RPMI8226 (cell line): ENCODE results near the gene RAB11FIP4.
"Not testable (repeated sequence)": the region's sequence is repeated elsewhere in the genome, so short reads cannot be mapped to it uniquely, and the experiment has no call there.

Experiments used
- DNase-seq: peaks from one replicate; pipeline ENCODE4 v3.0.0-alpha.2; 2015

The RAB11FIP4 gene

GRCh38 chr17:31433811-31434726 lies 42.6 kb downstream of the RAB11FIP4 start:
- DNase-seq, result no peak

DNA sequence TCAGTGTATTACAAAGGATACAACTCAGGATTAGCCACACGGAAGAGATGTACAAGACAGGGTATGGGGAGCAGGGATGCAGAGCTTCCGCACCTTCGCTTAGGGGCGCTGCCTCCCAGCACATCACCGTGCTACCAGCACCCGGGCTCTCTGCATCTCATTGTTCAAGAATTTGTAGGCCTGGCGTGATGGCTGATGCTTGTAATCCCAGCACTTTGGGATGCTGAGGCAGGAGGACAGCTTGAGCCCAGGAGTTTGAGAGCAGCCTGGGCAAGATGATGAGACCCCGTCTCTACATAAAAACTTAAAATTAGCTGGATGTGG lies 43.2 kb downstream of the RAB11FIP4 start:
- no peak for DNase-seq

DNA sequence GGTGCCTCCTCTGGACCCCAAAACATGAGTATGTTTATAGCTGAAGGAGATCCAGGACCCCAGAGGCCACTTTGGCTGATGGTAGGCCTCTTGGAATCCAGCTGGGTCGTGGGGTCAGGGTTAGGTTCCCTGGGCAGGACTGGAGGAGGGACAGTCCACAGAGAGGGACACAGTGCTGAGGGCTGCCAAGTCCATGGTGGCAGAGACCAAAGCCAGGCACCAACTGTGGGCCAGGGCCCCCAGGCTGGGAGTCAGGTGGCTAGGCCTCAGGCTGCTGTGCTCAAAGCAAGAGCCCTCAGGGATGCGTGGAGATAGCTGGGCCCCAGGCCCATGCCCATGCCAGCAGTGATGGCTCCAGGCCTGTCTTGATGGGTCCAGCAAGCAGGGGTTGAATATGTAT lies 44.1 kb downstream of the RAB11FIP4 start:
- DNase-seq, result no peak

- no peak for DNase-seq
Observed at GRCh38 chr17:31437720-31438400, 46.4 kb downstream of the RAB11FIP4 start.

DNA sequence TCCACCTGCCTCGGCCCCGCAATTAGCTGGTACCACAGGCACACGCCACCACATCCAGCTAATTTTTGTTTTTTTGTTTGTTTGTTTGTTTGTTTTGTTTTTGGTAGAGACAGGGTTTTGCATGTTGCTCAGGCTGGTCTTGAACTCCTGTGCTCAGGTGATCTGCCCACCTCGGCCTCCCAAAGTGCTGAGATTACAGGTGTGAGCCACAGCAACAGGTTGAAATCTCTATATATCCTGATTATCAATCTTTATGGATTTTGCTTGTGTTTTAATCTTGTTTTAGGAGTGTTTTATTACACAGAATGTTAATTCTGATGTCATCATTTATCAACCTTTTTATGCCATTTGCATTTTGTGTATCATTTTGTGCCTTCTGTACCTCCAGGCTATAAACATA lies 48.2 kb downstream of the RAB11FIP4 start:
- DNase-seq, result no peak

- no peak for DNase-seq
Observed at GRCh38 chr17:31442276-31442675, 50.8 kb downstream of the RAB11FIP4 start.

DNA sequence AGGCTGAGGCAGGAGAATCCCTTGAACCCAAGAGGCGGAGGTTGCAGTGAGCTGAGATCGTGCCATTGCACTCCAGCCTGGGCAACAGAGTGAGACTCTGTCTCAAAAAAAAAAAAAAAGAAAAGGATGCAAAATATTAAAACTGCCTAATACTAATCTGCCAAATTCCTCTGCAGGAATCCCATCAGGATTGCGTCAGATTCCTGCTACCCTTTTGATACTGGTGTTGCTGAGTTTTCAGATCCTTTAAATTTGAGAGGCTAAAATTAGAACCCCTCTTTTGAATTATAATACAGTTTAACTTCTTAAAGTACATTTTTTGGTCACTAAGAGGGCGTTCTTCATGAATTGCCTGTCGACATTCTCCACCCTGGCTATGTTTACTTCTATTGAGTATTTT lies 51.4 kb downstream of the RAB11FIP4 start:
- not testable (repeated sequence) for DNase-seq

- DNase-seq, result no peak
Observed at GRCh38 chr17:31443386-31443785, 51.9 kb downstream of the RAB11FIP4 start.

GRCh38 chr17:31444026-31444425 lies 52.6 kb downstream of the RAB11FIP4 start:
- DNase-seq, result no peak

- DNase-seq, result no peak
Observed at GRCh38 chr17:31446195-31446967, 54.9 kb downstream of the RAB11FIP4 start.

DNA sequence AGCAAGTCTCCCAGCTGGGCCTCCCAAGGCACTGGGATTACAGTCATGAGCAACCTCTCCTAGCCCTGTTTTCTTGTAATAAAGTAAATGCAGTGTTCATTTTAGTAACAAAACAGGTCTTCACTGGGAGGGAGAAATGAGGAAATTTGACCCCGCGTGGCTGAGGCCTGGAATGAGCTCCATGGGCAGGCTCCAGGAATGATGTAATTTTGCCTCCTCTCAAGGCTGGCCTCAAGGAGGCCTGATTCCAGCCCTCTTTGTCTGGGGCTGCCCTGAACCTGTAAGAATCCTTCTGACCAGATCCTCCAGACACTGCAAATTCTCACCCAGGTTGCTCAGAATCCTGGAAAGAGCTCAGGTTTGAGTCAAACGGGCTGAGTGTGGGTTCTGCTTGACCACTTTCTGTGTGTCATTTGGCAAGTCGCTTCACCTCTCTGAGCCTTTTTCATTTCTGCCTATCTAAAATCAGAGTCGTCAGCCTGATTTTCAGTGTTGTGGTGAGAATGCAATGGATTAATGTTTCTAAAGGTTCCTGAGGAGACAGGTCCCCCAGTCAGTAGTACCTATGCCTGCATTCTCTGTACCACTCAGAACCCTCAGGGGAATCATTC lies 57.1 kb downstream of the RAB11FIP4 start:
- no peak for DNase-seq

GRCh38 chr17:31449111-31449510 lies 57.6 kb downstream of the RAB11FIP4 start:
- DNase-seq, result no peak

- no peak for DNase-seq
Observed at GRCh38 chr17:31449746-31450145, 58.3 kb downstream of the RAB11FIP4 start.

DNA sequence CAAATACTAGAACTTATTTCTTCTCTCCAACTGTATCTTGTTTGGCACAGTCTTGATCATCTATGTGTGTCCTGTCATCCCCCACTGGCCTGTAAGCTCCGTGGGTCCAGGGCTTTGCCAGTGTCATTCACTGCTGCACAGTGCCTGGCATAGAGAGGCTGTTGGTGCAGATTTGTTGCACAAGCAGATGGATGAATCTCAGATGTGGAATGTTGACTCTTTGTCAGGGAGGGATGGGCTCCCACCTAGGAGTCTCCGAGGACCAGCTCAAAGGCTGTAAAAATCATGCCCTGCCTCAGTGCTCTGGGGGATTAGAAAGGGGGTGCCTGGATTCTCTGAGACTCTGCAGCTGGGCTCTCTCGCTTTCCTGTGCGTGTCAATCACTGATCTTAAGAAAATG lies 60.6 kb downstream of the RAB11FIP4 start:
- no peak for DNase-seq

- DNase-seq, result no peak
Observed at GRCh38 chr17:31452561-31453110, 61.2 kb downstream of the RAB11FIP4 start.

DNA sequence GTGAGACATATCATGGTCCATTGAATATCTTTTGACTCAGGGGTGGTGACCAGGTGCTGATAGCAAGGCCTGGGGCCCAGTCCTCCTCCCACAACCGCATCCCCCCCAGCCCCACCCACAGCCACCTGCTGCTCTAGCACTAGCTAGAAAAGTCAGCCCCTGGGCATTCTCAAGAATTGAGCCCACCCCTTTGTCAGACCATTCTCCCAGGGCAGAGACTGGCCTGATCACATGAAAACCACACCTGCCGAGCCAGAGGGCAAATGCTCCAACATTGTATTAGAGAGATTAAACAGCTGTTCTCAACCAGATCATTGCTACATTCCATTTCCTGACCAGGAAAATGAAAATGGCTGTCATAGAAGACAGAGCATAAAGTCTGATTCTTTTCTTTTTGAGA lies 62.4 kb downstream of the RAB11FIP4 start:
- no peak for DNase-seq

GRCh38 chr17:31456814-31457213 lies 65.3 kb downstream of the RAB11FIP4 start:
- DNase-seq, result no peak

DNA sequence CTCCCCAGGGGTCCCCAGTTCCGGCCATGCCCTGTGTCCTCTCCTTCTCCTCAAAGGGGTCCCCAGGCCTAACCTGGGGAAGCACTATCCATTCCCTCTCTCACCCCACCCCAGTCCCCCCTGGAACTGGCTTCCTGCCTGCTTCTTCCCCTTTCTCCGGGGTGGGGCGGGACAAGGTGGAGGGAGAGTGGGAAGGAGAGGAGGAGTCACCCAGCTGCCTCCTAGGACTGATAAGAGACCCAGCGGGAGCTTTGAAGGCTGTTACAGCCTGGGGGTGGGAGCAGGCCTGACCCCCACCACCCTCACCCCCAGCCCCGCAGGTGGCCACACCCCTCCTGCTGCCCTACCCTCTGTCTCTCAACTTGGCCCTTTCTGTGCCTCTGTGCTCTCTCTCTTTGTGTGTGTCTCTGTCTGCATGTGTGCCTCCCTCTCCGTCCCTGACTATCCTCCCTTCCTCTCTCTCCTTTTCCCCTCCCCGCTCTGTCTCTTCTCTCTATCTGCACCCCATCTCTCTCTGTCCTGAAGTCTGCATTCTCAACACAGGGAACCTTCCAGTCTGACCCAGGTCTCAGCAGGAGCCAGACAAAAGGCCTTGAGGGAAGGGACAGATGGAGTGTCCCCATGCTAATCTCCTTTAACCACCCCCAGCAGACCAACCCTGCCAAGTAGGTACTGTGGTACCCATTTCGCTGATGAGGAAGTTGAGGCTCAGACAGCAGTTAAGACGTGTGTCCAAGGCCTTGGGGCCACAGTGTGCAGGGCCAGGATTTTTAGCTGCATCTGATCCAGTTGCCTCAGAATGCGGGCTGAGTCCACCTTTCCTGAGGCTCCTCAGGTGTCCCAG lies 66.1 kb downstream of the RAB11FIP4 start:
- DNase-seq, result no peak

DNA sequence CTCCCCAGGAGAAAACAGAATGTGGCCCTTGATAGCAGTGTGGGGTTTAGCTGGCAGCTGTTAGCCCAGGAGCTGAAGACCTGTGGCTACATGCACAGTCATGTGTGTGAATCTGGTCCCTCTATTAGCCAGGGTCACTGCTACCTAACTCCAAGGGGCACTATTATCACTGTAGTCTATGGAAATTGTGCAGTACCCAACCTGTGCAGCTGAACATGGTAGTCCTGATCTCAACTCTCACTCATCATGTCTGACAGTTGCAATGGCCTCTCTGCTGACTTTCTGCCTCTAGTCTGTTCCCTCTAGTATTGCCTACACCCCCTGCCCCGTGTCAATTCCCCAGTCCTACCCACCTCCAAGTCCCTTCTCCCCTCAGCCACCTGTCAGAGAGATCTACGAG lies 67.4 kb downstream of the RAB11FIP4 start:
- no peak for DNase-seq

- no peak for DNase-seq
Observed at GRCh38 chr17:31459716-31460115, 68.2 kb downstream of the RAB11FIP4 start.

GRCh38 chr17:31460226-31460721 lies 68.8 kb downstream of the RAB11FIP4 start:
- no peak for DNase-seq
